GM12874 (cell line): ENCODE measurements around the gene RAG1.

Experiments used
- TF ChIP-seq, protein P1 (sequence below): IDR thresholded peaks from 2 replicates; pipeline ENCODE4 v1.5.1; 2011; ENCODE audit warnings: low read depth, mild to moderate bottlenecking, control low read depth, low read length, moderate library complexity; ENCODE audit not compliant: insufficient read depth

RAG1 gene

DNA sequence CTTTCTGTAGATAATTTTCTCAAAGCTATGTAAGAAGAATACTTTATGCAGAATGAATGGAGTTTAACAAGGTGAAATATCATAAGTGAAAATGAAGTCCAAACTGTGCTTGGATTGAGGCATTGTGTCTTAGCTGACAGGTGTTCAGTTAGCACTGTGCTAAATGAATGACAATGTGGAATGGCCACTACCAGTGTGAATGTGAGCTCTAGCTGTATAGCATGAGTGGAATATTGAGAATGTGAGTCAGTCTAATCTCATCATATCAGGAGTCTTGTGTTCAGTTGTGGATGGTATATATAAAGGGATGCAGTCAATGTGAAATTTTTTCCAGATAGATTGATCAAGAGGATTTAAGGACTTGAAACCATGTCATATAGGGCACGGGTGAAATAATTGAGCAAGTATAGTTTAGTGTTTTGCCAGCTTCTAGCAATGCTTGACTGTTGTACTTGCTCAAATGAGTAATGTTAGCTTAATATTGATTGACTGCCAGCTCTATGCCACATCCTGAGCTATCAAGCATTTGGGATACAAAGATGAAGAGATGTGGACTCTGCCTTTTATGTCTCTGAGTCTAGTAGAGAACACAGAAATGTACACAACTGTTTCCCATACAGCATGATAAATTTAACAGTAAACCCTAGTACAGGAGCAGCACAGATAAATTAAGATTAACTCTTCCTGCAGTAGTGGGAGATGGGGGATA is 40.8 kb downstream of the RAG1 start:
- TF ChIP-seq, protein P1, sequence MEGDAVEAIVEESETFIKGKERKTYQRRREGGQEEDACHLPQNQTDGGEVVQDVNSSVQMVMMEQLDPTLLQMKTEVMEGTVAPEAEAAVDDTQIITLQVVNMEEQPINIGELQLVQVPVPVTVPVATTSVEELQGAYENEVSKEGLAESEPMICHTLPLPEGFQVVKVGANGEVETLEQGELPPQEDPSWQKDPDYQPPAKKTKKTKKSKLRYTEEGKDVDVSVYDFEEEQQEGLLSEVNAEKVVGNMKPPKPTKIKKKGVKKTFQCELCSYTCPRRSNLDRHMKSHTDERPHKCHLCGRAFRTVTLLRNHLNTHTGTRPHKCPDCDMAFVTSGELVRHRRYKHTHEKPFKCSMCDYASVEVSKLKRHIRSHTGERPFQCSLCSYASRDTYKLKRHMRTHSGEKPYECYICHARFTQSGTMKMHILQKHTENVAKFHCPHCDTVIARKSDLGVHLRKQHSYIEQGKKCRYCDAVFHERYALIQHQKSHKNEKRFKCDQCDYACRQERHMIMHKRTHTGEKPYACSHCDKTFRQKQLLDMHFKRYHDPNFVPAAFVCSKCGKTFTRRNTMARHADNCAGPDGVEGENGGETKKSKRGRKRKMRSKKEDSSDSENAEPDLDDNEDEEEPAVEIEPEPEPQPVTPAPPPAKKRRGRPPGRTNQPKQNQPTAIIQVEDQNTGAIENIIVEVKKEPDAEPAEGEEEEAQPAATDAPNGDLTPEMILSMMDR, result no peak

DNA sequence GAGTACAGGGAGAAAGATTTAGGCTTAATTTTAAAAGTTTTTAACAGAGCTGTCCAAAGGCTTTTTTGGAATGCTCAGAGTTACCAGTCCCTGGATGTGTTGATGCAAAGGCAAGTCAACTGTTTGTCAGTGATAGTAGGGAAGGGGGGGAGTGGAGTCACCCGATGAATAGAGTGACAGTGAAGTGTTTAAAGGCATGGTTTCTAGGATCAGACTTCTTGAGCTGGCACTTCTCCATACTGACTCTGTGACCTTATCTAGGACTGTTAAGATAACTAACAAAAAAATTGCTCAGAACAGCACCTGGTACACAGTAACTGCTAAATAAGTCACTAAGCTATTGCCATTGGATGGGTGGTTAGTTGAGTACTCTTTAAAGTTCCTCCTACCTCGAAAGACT is 41.6 kb downstream of the RAG1 start:
- TF ChIP-seq, protein P1, result no peak

- TF ChIP-seq, protein P1, result no peak
Observed at GRCh38 chr11:36615826-36616225, 48.0 kb downstream of the RAG1 start.

GRCh38 chr11:36617543-36618362 is 49.9 kb downstream of the RAG1 start:
- TF ChIP-seq, protein P1, result no peak

GRCh38 chr11:36618363-36619047 is 50.7 kb downstream of the RAG1 start:
- TF ChIP-seq, protein P1, result no peak

- TF ChIP-seq, protein P1, result no peak
Observed at GRCh38 chr11:36619502-36619901, 51.7 kb downstream of the RAG1 start.

GRCh38 chr11:36620246-36620645 is 52.4 kb downstream of the RAG1 start:
- TF ChIP-seq, protein P1, result no peak
